ENCODE measurements around the gene GPER1.

The GPER1 gene

DNA sequence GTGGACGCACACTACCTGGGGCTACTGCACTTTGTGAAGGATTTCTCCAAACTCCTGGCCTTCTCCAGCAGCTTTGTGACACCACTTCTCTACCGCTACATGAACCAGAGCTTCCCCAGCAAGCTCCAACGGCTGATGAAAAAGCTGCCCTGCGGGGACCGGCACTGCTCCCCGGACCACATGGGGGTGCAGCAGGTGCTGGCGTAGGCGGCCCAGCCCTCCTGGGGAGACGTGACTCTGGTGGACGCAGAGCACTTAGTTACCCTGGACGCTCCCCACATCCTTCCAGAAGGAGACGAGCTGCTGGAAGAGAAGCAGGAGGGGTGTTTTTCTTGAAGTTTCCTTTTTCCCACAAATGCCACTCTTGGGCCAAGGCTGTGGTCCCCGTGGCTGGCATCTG, 29.6 kb upstream of the GPER1 start:
- H3K4me3 ChIP-seq, result no peak overlapping the region
- in situ Hi-C loops (cut with MboI; ENCODE audit: low sequenced_read_pairs), result no loop called here
- H3K4me1 ChIP-seq, result peaks cover 8% of the 10 kb centered on the region

DNA sequence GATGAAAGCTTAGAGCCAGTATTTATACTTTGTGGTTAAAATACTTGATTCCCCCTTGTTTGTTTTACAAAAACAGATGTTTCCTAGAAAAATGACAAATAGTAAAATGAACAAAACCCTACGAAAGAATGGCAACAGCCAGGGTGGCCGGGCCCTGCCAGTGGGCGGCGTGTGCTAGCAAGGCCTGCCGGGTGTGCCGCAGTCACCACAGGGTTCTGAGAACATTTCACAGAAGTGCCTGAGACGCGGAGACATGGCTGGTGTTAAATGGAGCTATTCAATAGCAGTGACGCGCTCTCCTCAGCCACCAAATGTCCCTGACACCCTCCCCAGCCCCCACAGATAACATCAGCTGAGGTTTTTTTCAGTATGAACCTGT, 29.1 kb upstream of the GPER1 start:
- in situ Hi-C loops (cut with MboI; ENCODE audit: low sequenced_read_pairs), result no loop called here
- H3K27me3 ChIP-seq (ENCODE audit: low read depth), result no peaks in the 10 kb centered on the region
- H3K4me3 ChIP-seq, result no peak overlapping the region
- no peaks in the 10 kb centered on the region for H3K9me3 ChIP-seq
- peaks cover 8% of the 10 kb centered on the region for H3K4me1 ChIP-seq
- no peaks in the 10 kb centered on the region for H3K36me3 ChIP-seq (replicated peaks)
- DNase-seq (ENCODE audit: low spot score in 2 of 2), result no peak

More for the DNA sequence above, 29.6 kb upstream of the GPER1 start:
- Histone ChIP-seq H3K36me3 (replicated peaks) (no peaks in the 10 kb centered on the region), H3K9me3 (no peaks in the 10 kb centered on the region), H3K27me3 (ENCODE audit: low read depth) (no peaks in the 10 kb centered on the region)
- DNase-seq (ENCODE audit: low spot score in 2 of 2), result no peak

DNA sequence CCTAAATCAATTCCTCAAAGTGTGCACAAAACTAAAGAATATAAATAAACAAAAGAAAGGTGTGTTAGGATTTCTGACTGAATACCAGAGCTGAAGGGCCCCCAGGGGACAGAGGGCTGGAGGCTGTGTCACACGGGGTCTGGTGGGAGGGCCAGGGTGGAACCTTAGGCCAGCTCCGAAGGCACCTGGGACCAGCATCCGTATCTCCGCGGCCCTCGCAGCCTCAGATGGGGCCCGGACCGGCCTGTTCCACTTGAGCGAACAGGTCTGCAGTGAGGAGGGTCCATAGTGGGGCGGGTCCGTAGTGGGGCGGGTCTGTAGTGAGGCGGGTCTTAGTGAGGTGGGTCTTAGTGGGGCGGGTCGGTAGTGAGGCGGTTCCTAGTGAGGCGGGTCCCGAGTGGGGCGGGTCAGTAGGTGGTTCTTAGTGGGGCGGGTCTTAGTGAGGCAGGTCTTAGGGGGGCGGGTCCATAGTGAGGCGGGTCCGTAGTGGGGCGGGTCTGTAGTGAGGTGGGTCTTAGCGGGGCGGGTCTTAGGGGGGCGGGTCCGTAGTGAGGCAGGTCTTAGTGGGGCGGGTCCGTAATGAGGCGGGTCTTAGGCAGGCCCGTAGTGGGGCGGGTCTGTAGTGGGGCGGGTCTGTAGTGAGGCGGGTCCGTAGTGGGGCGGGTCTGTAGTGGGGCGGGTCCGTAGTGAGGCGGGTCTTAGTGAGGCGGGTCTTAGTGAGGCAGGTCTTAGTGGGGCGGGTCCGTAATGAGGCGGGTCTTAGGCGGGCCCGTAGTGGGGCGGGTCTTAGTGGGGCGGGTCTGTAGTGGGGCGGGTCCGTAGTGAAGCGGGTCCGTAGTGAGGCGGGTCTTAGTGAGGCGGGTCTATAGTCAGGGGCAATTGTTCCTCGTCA, 28.5 kb upstream of the GPER1 start:
- DNase-seq (ENCODE audit: low spot score in 2 of 2), result peak; percentile 64 to 93
- H3K4me3 ChIP-seq, result no peak overlapping the region; the same call in 1 of the 2 replicates
- in situ Hi-C loops (cut with MboI; ENCODE audit: low sequenced_read_pairs), result no loop called here
- H3K9me3 ChIP-seq, result no peaks in the 10 kb centered on the region
- no peaks in the 10 kb centered on the region for H3K36me3 ChIP-seq (replicated peaks)
- no peaks in the 10 kb centered on the region for H3K27me3 ChIP-seq (ENCODE audit: low read depth)
- peaks cover 8% of the 10 kb centered on the region for H3K4me1 ChIP-seq

DNA sequence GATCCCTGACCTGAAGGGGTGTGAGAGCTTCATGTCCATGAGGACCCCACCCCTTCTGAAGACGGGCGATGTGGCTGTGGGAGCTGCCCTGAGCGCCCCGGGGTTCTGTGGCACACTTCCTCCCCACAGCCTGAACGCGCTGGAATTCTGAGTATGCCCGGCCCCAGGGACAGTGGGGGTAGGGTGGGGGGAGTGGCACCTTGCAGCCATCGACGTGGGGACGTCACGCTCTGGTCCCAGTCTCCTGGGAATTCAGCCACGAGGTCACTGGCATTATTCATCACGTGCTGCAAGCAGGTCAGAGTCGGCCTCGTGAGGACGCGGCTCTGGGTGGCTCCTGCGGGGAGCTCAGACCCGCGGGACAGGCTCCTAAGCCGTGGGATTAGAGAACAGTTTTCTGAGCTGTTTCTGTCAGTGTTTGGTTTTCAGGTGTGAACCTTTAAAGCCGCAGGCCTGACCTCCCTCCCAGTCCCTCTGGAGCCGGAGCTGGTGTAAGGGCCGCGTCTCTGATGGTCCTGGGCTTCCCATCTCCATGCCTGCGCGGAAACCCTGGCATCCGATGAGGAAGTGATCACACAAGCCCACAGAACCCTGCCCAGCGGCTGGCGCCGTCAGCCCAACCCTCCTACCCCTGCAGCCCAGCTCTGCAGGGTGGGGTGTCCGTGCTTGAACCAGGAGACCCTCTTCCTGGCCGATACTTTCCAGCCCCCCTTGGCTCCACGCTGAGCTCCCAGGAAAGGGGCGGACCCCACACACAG, 27.4 kb upstream of the GPER1 start:
- H3K9me3 ChIP-seq, result no peaks in the 10 kb centered on the region
- DNase-seq (ENCODE audit: low spot score in 2 of 2), result peak in 1 of 2 experiments; percentile 48
- no peaks in the 10 kb centered on the region for H3K27me3 ChIP-seq (ENCODE audit: low read depth)
- H3K4me3 ChIP-seq, result no peak overlapping the region; the same call in 1 of the 2 replicates
- no peaks in the 10 kb centered on the region for H3K36me3 ChIP-seq (replicated peaks)
- peaks cover 8% of the 10 kb centered on the region for H3K4me1 ChIP-seq
- in situ Hi-C loops (cut with MboI; ENCODE audit: low sequenced_read_pairs), result no loop called here

GRCh38 chr7:1061180-1061579, 26.7 kb upstream of the GPER1 start:
- Histone ChIP-seq H3K4me3 (no peak overlapping the region), H3K4me1 (peaks cover 8% of the 10 kb centered on the region), H3K36me3 (replicated peaks) (no peaks in the 10 kb centered on the region), H3K27me3 (ENCODE audit: low read depth) (no peaks in the 10 kb centered on the region), H3K9me3 (no peaks in the 10 kb centered on the region)
- DNase-seq (ENCODE audit: low spot score in 2 of 2), result no peak
- in situ Hi-C loops (cut with MboI; ENCODE audit: low sequenced_read_pairs), result no loop called here

GRCh38 chr7:1062296-1063294, 25.3 kb upstream of the GPER1 start:
- in situ Hi-C loops (cut with MboI; ENCODE audit: low sequenced_read_pairs), result no loop called here
- no peaks in the 10 kb centered on the region for H3K9me3 ChIP-seq
- DNase-seq (ENCODE audit: low spot score in 2 of 2), result no peak
- H3K4me3 ChIP-seq, result no peak overlapping the region
- no peaks in the 10 kb centered on the region for H3K27me3 ChIP-seq (ENCODE audit: low read depth)
- no peaks in the 10 kb centered on the region for H3K36me3 ChIP-seq (replicated peaks)
- H3K4me1 ChIP-seq, result peaks cover 8% of the 10 kb centered on the region

DNA sequence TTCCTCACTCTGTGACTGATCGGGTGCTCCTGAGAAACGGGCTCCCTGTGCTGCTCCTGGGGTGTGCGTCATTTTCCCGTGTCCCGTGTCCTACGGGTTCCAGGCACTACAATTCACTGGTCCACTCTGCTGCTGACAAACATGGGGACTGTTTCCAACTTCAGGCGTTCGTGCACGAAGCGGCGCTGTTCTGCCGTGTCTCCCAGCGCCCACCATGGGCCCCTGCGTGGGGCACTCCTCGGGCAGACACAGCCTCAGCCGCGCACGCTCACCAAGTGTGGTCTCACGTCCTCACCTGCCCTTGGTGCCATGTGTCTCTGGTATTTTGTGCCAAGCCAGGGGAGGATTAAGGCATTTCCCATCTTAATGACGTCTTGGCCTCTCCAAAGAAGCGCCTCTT, 24.6 kb upstream of the GPER1 start:
- no peaks in the 10 kb centered on the region for H3K9me3 ChIP-seq
- peaks cover 8% of the 10 kb centered on the region for H3K4me1 ChIP-seq
- no peak for DNase-seq (ENCODE audit: low spot score in 2 of 2)
- no peaks in the 10 kb centered on the region for H3K27me3 ChIP-seq (ENCODE audit: low read depth)
- in situ Hi-C loops (cut with MboI; ENCODE audit: low sequenced_read_pairs), result no loop called here
- no peaks in the 10 kb centered on the region for H3K36me3 ChIP-seq (replicated peaks)
- H3K4me3 ChIP-seq, result no peak overlapping the region

GRCh38 chr7:1064581-1064980, 23.3 kb upstream of the GPER1 start:
- Histone ChIP-seq H3K4me1 (peaks cover 8% of the 10 kb centered on the region), H3K9me3 (no peaks in the 10 kb centered on the region), H3K4me3 (no peak overlapping the region), H3K27me3 (ENCODE audit: low read depth) (no peaks in the 10 kb centered on the region), H3K36me3 (replicated peaks) (no peaks in the 10 kb centered on the region)
- DNase-seq (ENCODE audit: low spot score in 2 of 2), result no peak
- in situ Hi-C loops (cut with MboI; ENCODE audit: low sequenced_read_pairs), result no loop called here

GRCh38 chr7:1065263-1065584, 22.7 kb upstream of the GPER1 start:
- H3K4me3 ChIP-seq, result no peak overlapping the region
- no peaks in the 10 kb centered on the region for H3K27me3 ChIP-seq (ENCODE audit: low read depth)
- no peaks in the 10 kb centered on the region for H3K36me3 ChIP-seq (replicated peaks)
- no peak for DNase-seq (ENCODE audit: low spot score in 2 of 2)
- in situ Hi-C loops (cut with MboI; ENCODE audit: low sequenced_read_pairs), result loop anchor here (5.0 kb wide), 1 partner anchor 73 kb away; no protein-coding TSS in a partner anchor
- no peaks in the 10 kb centered on the region for H3K9me3 ChIP-seq
- H3K4me1 ChIP-seq, result peaks cover 5% of the 10 kb centered on the region; the same call in 1 of the 2 replicates

- in situ Hi-C loops (cut with MboI; ENCODE audit: low sequenced_read_pairs), result loop anchor here (5.0 kb wide), 1 partner anchor 73 kb away; no protein-coding TSS in a partner anchor
These were observed 22.2 kb upstream of the GPER1 start for GRCh38 chr7:1065585-1066241.

GRCh38 chr7:1066242-1066588, 21.7 kb upstream of the GPER1 start:
- no peak for DNase-seq (ENCODE audit: low spot score in 2 of 2)
- H3K9me3 ChIP-seq, result no peaks in the 10 kb centered on the region; the same call in 1 of the 2 replicates
- H3K4me3 ChIP-seq, result no peak overlapping the region
- H3K27me3 ChIP-seq (ENCODE audit: low read depth), result no peaks in the 10 kb centered on the region
- no peaks in the 10 kb centered on the region for H3K36me3 ChIP-seq (replicated peaks)
- in situ Hi-C loops (cut with MboI; ENCODE audit: low sequenced_read_pairs), result loop anchor here (5.0 kb wide), 1 partner anchor 74 kb away; no protein-coding TSS in a partner anchor
- H3K4me1 ChIP-seq, result no peaks in the 10 kb centered on the region; the same call in 1 of the 2 replicates

More at GRCh38 chr7:1065585-1066241, 22.2 kb upstream of the GPER1 start:
- Histone ChIP-seq H3K27me3 (ENCODE audit: low read depth) (no peaks in the 10 kb centered on the region), H3K36me3 (replicated peaks) (no peaks in the 10 kb centered on the region), H3K9me3 (no peaks in the 10 kb centered on the region; the same call in 1 of the 2 replicates), H3K4me3 (no peak overlapping the region), H3K4me1 (peaks cover under 1% of the 10 kb centered on the region; the same call in 1 of the 2 replicates)
- DNase-seq (ENCODE audit: low spot score in 2 of 2), result peak; percentile 37 to 89

DNA sequence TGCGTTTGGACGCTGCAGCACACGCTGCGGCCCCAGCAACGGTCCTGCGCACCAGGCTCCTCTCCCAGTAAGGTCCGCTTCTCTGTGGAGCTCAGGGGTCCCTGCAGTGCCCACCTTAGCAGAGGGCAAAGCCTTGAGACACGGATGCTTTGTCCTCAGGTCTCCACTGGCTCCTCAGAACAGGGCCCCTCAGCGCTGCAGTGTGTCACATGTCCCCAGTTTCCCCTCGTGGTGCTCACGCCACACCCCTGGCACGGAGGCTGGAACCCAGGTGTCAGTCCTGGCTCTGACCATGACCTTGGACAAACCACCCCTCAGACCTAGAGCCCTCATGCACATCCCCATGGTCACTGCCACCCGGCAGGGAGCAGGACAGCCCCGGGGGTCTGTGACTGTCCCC, 19.9 kb upstream of the GPER1 start:
- H3K4me1 ChIP-seq, result no peaks in the 10 kb centered on the region; the same call in 1 of the 2 replicates
- DNase-seq (ENCODE audit: low spot score in 2 of 2), result no peak
- no peaks in the 10 kb centered on the region for H3K27me3 ChIP-seq (ENCODE audit: low read depth)
- in situ Hi-C loops (cut with MboI; ENCODE audit: low sequenced_read_pairs), result loop anchor here (5.0 kb wide), 1 partner anchor 76 kb away; no protein-coding TSS in a partner anchor
- no peaks in the 10 kb centered on the region; the same call in 1 of the 2 replicates for H3K9me3 ChIP-seq
- no peak overlapping the region for H3K4me3 ChIP-seq
- no peaks in the 10 kb centered on the region for H3K36me3 ChIP-seq (replicated peaks)

All from HAP-1 (cell line).